GM04503 (cell line): ENCODE results near the gene RPS25.
"Not testable (repeated sequence)": the region's sequence is repeated elsewhere in the genome, so short reads cannot be mapped to it uniquely, and the experiment has no call there.

ENCODE experiments used
- DNase-seq: peaks from one replicate; pipeline ENCODE4 v3.0.0-alpha.2; 2012; ENCODE audit warnings: low read depth

The RPS25 gene

DNA sequence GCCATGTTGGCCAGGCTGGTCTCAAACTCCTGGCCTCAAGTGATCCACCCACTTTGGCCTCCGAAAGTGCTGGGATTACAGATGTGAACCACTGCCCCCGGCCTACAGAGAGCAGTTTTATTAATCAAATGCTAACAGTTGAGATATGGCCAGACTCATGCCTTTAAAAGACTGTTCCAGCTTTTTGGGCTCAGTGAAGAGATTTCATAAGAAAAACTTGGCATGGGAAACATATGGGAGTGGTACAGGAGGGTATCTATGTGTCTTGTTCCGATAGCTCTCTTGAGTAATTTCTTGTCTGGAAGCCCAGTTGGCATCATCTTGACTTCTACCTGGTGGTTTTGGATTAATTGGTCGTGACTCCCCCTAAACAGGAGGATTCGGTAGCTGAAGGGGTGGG is 20.7 kb upstream of the RPS25 start:
- DNase-seq = no peak

DNA sequence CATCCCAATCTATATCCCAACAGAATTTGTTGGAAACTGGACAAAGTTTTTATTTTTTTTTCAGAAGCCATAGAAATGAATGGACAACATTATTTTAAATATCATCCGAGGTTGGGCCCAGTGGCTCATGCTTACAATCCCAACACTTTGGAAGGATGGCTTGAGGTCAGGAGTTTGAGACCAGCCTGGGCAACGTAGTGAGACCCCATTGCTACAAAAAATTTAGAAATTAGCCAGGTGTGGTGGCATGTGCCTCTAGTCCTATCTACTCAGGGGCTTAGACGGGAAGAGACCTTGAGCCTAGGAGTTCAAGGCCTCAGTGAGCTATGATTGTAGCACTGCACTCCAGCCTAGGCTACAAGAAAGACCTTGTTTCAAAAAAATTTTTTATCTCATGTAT is 16.7 kb upstream of the RPS25 start:
- DNase-seq = no peak

GRCh38 chr11:119033421-119033820 is 15.3 kb upstream of the RPS25 start:
- DNase-seq = not testable (repeated sequence)

- DNase-seq = no peak
These were observed 13.8 kb upstream of the RPS25 start for GRCh38 chr11:119031912-119032280.

DNA sequence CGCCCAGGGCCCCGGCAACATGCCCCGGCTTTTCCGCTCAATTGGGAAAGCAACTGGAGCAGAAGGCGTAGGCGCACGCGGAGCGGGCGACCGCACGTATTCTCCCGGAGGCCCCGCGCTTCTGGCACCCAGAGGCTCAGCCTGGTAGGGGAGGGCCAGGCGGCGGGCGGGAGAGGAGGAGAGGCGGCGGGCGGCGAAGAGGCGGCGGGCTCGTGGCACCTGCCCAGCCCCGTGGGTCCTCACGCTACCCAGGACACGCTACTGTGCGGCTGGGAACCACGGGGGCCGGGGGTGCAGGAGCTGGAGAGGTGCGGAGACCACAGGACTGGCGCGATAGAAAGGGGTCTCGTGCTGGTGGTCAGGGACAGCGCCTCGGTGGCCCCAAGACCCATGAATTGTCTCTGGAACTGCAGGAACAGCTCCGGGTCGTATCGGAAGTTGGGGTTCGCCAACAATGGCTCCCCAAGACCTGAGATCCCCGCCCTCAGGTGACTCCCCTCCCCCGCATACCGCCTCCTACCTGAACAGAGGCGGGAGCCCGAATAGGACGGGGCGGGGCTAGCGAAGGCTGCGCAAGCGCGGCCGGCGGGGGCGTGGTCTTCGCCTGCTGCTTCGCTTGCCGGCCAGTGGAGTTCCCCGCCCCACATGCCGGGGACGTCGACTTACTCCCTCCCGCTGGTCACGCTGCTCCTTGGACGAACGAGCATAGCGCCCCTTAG is 12.3 kb upstream of the RPS25 start, which contains the start of gene SLC37A4:
Gene SLC37A4 (minus strand): TSS at position 549 of the 719 bp plus-strand sequence.
- DNase-seq = peak; percentile 71

GRCh38 chr11:119030029-119030328 is 11.8 kb upstream of the RPS25 start:
- no peak for DNase-seq

DNA sequence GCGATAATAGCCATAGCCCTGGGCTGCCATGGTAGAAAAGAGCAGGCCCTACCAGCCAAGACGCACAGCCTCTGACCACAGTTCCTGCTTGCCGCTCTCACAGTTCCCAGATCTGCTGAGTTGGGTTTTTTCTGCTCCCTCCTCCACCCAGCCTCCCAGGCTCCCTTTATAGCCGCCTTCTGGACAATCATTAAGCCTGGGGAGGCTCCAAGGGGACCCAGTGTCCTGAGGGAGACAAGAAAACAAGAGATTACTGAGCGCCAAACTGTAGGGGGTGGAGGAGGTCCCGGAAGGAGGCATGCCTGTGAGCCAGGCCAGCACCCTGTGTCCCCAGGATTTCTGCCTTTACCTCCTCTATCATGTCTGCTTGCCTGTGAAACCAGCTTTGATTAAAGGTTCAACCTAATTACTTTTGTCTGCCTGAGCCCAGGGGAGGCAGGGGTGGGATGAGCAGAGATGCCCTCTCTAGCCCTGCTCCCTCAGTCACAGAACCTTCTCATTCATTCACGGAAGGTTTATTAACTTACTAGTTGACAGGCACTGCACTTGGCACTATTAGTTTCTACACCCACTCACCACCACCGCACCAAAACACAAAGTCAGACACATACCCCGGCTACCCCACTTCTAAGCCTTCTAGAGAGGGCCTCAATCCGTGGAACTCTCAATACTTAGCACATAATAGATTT is 11.3 kb upstream of the RPS25 start:
- no peak for DNase-seq

GRCh38 chr11:119029069-119029339 is 10.9 kb upstream of the RPS25 start:
- no peak for DNase-seq

- no peak for DNase-seq
These were observed 10.4 kb upstream of the RPS25 start for GRCh38 chr11:119028346-119029068.

- DNase-seq = no peak
These were observed 9.6 kb upstream of the RPS25 start for GRCh38 chr11:119027561-119028345.

- no peak for DNase-seq
These were observed 8.8 kb upstream of the RPS25 start for GRCh38 chr11:119026970-119027369.

- DNase-seq = no peak
These were observed 8.0 kb upstream of the RPS25 start for GRCh38 chr11:119025978-119026766.

GRCh38 chr11:119025541-119025940 is 7.4 kb upstream of the RPS25 start:
- no peak for DNase-seq

GRCh38 chr11:119025099-119025473 is 6.9 kb upstream of the RPS25 start:
- DNase-seq = no peak

DNA sequence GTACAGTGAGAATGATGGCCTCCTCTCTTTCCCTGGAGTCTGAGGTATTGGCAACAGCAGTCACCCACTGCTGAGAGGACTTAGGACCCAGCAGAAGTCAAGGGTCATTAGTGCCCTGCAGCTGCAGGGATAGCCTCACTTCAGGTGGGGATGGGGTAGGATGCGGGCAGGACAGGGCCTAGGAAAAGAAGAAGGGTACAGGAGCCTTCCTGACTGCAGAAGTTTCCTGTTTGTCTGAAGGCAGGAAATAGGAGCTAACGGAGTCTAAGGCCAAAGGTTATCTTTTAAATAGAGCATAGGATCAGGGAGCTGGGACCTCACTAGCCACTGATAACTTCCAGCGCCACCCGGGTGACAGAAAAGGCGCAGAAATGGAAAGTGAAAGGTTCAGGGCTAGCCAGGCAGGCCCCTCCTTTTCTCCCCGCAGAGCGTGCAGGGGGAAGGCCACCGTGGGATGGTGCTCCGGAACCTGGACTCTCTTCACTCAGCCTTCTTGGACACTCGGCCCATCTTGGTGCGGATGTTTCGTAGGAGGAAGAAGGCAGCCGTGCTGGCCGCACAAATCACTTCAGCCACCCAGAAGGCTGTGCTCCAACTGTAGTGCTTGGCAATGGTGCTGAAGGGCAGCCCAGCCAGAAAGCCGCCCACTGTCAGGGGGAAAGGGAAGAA is 6.4 kb upstream of the RPS25 start:
- no peak for DNase-seq

- no peak for DNase-seq
These were observed 5.6 kb upstream of the RPS25 start for GRCh38 chr11:119023741-119024140.

DNA sequence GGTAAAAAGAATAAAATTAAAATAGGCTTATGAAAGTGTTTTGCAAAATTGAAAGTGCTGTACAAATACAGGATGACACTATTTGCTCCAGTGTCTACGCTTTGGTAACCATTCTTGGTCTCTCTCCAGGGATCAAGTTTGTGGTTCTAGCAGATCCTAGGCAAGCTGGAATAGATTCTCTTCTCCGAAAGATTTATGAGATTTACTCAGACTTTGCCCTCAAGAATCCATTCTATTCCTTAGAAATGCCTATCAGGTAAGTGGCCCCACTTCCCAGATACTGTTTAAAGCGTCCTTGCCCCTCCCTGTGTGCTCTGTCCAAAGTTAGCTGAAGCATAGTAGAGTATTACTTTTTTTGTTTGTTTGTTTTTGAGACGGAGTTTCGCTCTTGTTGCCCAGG is 3.5 kb upstream of the RPS25 start:
- no peak for DNase-seq

DNA sequence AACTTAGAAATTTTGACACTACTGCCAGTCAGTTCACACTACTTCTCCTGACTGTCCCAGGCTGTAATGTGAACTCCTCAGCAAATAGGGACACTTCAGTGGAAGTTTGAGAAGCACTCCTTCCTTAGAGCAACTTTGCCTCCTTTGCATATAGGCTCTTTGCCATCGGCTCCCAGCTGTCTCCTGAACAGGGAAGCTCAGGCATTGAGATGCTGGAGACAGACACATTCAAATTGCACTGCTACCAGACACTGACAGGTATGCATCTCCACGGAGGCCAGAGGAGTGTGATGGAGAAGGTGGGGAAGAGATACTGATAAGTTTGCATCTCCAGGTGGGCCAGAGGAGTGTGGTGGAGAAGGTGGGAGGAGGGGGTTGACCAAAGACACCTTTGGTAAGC is 1.9 kb upstream of the RPS25 start:
- no peak for DNase-seq

GRCh38 chr11:119017377-119017776 is 766 bp downstream of the RPS25 start:
- not testable (repeated sequence) for DNase-seq

DNA sequence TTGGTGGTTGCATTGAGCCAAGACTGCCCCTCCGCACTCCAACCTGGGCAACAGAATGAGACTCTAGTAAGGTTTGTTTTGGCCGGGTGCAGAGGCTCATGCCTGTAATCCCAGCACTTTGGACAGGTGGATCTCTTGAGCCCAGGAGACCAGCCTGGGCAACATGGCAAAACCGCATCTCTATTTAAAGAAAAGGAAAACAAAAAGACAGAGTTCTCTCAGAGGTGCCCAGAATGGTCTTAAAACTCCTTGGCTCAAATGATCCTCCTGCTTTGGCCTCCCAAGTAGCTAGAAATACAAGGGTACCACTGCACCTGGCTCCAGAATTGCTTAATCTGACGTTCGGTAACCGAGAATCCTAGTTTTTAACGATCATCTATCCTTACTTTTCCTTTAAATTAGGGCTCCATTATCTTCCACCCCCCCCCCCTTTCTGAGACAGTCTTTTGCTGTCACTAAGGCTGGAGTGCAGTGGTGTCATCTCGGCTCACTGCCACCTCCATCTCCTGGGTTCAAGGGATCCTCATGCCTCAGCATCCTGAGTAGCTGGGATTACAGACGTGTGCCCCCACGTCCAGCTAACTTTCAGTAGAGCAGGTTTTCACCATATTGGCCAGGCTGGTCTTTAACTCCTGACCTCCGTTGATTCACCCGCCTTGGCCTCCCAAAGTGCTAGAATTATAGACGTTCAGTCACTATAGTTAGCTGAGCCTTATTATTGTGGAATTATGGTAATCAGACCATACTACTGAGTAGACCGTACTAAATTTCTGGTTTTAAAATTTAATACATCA is 1.7 kb downstream of the RPS25 start:
- DNase-seq = no peak
